HG02973 (cell line): ENCODE measurements around the gene PWWP2B.

Source experiments
- ATAC-seq: cut with Tn5 transposase; IDR thresholded peaks from one replicate; pipeline ENCODE4 v1.9.1; 2021; ENCODE audit warnings: moderate library complexity; ENCODE audit not compliant: unreplicated experiment

Gene PWWP2B

DNA sequence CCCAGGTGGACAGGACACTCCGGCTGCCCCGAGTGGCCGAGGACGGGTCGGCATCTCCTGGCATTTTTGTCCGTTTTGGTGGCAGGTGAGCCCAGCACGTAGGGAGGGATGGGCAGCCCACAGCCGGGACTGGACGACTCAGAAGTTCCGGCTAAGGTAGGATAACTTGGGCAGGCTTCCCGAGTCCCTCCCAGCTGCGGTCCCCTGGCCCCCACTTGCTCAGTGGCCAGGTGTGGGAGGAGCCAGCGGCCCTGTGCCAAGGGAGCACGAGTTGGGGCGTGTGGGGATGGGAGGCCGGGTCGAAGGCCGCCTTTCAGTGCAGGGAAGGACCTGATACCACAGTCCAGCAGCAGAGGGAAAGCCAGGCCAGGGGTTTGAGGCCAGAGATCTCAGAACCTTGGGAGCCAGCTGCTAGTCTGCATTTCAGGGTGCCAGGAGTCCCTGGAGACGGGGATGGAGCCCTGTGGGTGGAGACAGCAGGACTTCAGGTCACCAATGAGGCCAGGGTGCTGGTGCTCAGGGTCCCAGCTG lies 58.5 kb downstream of the PWWP2B start:
- no peak for ATAC-seq

DNA sequence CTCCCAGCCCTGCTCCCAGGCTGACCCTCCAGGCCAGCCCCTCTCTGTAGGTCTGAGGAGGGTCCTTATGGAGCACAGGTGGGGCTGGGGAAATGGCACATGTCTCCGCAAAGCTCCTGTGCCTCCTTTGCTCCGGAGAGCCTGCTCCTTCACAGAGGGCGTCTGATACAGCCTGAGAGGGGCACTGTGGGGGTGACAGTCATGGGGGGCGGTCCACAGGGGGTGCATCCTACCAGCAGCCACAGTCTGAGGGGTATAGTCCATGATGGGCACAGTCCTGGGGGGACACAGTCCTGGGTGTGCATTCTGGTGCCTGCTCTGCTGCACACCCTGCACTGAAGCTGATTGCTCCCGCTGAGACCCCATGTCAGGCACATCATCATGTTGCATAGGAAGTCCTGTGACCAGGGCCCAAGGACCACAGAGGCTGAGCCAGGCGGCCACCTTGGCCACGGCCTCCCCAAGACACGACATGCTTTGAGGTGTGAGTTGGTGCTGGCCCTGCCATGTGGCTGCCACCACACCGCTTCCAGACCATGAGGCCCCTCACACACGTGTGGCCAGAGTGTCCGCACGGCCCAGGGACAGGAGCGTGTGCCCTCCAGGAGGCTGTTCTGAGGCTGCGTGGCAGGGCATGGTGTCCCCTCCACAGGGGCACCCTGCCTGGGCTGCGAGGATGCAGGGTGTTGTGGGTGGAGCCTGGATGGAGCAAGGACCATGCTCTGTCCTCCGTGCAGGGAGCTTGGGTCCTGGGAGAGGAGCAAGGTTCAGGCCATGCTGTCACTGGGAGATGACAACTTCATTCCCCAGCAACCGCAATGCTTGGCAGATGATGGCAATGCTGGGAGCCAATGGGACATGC lies 59.2 kb downstream of the PWWP2B start:
- no peak for ATAC-seq

DNA sequence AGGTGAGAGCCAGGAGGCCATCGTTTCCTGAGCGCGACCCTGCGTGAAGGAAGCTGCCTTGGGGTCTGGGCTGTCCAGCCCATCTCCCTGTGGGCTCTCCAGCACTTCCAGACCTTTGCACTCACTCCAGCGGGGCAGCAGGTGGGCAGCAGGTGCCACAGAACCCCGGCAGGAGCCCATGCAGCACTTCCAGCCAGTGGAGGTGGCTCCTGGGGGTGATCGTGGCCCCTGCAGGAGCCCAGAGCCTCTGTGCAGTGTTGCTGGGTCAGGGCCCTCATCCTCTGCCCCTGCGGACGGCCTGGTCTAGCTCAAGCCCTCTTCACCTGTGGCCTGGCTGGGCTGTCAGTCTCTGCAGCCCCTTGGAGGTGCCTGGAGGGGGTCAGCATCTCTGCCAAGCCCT lies 59.9 kb downstream of the PWWP2B start:
- ATAC-seq, result no peak

DNA sequence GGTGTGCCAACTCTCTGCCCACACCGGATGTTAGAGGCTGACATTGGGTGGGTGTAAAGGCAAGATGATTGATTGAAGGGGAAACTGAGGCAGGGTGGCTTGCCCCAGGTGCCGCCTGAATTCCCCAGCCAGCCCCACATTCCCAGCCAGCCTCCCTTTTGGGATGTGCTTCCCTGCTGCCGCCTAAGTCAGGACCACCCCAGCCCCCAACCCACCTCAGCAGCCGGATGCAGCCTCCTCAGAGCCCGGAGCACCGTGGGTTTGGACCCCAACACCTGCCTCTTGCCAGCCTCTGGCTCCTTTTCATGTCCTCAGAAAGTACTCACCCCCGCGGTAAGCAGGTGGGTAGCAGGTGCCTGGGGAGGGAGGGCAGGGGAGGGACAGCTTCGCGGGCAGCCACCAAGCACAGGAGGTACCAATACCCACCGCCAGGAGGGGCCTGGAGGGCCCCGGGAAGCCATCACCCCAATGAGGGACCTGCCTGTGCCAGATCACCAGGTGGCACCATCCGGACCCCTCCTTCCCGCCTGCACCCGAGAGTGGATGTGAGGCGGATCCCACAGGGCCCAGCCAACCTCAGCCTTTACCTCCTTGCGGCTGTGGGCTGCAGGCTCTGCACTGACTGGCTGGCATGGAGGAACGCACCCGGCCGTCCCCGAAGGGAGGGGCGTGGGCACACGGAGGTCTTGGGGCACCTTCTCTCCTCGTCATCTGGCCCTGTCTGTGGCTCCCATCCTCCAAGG lies 60.5 kb downstream of the PWWP2B start:
- ATAC-seq, result no peak

DNA sequence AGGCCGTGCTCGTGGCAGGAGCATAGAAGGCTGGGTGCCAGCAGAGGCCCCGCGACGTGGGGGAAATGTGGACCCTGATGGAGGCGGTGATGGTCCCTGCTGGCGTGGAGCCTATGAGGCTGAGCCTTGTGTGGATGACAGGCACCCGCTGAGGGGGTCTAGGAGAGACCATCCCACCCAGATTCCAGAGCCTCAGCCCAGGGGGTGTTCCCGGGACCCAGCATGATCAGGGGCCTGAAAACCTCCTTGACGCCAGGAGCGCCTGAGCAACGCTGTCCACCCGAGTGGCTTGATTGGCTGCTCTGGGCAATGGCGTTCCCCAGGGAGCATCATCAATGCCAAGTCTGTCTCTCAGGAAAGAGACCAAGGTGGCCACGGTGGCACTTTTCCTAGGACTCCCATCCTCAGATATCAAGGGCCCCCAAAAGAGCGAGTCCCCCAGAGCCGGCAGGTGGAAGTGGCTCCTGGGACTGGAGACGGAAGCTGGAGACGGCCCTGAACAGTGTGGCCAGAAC lies 61.1 kb downstream of the PWWP2B start:
- no peak for ATAC-seq

DNA sequence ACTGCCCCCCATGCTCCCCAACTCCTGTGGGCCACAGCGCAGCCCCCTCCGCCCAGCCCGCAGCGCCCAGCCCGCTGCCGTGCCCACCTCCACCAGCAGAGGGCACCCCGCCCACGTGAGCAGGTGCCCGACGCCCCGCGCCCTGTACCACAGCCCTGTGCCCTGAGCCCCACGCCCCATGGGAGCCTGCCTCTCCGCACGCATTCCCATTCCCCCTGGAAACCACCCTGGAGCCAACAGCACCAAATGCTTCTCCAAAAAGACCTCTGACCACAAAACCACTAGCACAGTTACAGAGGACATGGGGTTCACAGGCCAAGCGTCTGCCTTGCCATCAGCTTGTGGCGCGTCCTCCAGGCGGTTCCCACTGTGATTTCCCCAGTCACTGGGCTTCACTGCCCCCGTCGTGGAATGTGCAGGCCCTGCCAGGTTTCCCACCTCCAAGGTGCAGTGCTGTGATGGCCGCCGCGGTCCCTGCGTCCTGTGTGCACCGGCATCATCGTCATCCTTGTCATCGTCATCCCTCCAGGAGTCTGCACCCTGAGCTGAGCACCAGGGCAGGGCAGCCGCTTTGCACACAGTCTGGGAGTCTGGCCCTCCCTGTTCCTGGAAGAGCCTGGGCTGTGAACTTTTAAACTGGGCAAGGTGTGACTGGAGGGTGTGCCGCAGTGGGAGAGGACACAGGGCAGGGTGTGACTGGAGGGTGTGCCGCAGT lies 61.7 kb downstream of the PWWP2B start:
- ATAC-seq, result no peak

DNA sequence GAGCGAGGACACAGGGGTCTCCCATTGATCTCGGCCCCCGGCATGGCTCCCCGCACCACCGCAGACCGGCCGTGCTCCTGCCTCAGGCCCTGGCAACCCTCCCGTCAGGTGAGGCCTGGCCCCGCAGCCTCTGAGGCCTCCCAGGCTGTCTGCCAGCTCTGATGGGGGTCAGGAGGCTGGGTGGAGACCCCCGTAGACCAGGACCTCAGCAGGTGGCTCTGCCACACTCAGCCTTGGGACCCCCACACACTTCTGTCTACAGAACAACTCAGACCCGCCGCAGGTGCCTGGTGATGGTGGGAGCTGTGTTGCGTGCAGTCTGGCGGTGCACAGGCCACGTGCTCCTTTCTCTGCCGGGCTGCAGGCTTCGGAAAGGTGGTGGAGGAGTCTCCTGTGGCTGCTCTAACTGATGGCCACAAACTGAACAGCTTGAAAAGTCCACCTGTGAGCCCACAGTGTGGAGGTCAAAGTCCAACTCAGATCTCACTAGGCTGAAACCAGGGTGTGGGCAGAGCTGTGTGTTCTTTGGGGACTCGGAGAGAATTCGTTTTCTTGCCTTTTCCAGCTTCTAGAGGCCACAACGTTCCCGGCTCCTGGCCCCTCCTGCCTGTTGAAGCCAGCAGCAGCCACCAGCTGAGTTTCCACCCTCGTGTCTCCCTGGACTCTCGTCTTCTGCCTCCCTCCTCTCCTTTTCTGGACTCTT lies 62.5 kb downstream of the PWWP2B start:
- no peak for ATAC-seq

DNA sequence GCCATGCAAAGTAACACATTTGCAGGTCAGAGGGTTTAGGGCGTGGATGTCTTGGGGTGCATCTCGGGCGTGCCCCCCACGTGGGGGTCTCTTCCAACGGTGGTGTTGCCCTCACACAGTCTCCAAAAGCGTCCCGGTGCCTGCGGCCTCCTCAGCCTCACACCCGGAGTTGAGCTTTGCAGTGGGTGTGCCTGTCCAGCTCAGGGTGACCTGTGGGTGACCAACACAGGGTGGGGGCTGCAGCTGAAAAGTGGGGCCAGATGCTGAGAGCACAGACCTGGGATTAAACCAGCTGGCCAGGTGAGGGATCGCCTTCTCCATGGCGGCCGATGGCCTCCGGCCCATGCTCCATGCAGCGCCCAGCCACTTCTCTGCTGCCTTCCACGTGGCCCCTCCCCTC lies 63.1 kb downstream of the PWWP2B start:
- no peak for ATAC-seq

DNA sequence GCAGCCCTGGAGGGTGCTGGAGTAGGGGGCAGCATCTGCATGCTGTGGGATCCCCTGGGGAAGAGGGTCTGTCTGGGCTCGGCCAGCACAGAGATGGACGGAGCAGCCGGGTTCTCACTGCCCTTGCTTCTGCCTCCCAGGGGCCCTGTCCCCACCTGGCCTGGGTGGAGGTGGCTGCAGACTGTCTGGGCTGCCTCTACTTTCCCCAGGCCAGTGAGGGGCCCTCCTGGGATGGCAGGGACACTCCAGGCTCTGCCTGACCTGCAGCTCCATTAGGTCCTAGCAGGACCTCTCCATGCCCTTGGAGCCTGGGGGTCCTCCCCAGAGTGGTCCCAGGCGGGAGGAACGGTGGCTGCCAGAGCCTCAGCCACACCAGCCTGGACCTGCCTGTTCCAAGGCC lies 63.7 kb downstream of the PWWP2B start:
- no peak for ATAC-seq

DNA sequence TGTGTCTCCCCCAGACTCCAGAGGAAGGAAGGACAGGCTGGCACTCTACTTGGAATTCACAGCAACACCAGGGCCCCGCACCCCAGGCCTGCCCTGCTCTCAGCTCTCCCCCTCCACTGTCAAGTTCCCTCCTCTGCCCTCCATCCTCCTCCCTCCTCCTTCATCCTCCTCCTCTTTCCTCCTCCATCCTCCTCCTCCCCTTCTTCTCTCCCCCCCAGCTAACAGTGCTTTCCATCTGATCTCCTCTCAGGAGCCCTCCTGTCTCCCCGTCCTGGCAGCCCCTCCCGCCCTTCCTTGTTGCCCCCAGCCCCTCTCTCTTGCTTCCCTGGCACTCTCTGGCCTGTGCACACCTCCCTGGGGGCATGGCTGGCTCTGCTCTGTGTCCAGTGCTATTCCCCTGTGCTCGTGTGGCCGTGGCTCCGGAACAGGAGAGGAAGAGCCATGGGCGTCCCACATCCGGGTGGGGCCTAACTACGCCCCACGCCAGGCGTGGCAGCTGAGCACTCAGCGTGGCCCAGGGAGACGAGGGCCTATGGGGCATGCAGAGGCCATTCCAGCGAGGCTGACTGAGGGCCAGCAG lies 64.2 kb downstream of the PWWP2B start:
- no peak for ATAC-seq

DNA sequence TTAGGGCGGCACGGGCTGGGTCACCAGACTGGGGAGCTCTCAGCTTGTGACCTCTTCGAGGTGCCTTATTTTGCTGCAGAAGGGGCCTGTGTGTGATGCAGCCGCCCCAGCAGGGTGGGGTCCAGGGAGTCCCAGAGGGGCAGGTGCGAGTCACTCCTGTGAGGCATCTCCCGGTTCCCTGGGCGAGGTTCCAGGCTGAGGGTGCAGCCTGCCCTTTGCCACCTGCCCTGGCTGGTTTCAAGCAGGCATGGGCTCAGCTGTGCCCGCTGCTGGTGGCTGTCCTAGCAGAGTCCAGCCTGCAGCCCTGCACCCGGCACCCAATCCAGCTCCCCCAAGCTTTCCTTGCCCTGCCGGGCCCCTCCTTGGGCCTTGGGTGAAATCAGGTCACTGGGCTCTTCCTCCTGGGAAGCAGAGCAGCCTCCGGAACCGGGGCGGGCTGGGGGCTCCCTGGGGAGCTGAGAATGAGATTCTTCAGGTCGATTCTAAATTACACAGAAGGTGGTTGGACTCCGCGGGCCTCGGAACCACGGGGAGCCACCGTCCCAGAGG lies 64.8 kb downstream of the PWWP2B start:
- no peak for ATAC-seq

DNA sequence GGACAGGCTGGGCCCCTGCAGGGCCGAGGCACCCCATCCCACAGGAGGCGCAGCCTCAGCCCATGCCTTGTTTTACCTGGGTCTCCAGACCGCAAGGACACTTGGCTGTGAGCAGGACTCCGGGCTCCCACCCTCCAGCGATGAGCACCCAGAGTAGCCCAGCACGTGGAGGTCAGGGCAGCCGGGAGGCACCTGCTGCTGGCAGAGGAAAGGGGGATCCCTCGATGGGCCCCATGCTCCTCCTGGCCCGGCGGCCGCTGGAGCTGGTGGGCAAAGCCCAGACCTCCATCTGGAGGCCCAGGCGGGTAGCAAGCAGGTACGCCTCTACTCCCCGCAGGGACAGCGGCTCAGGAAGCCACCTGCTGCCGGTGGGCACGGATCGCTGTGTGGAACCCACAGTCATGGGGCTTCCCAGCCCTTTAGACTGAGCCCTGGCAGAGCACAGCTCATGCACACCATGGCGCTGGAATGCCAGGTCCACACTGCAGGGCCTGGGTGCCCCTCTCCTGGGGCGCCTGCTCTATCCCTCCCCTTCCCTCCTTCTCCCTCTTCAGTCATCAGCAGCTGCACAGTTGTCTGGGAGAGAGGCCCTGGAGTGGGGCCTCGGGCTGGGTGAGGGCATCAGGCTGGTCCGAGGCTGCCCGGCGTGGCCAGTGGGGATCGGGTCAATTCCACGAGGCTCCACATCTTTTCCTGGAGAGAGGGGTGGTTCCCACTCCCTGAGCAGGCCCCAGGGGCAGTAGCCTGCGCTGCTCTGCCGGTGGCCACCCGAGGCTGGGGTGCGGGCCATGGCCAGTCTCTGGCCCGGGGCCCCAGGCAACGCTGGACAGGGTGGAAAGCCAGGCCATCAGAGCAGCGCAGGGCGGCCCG lies 65.7 kb downstream of the PWWP2B start:
- ATAC-seq, result no peak

DNA sequence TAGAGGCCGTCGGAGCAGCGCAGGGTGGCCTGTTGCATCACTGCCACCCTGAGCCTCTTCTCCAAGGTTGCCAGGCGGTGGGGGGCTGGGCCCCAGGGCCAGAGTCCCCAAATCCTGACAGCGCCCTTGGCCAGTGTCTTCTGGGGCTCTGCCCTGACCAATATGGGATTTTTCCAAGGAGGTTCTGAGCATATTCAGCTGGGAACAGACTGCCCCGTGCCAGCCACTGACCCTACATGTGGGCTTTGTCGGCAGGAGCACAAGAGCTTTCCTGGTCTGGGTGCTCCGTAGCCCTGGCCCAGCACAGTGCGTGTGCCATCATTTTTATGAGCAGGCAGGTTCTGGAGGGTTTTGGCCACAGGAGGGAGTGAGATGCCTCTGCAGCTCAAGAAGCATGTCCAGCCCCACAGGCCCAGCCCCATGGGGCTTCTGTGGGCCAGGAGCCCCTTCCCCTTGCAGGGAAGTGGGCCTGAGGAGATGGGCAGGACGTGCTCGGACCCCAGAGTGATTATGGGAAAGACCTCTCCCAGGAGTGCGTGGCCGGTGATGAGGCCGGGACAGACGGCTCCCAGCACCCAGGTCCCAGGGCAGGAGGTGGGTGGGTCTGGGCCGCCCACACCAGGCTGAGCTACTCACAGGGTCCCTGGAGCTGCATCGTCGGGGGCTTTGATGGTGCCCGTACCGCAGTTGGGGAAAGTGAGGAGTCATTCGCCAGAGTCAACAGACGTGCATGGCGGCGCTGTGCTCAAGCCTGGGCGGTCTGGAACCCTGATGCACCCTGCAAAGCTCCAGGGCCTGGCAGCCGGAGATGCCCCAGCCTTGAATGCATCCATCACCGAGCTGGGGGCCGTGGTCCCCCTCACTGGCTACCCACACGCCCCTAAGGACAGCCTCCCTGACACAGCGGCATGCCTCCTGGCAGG lies 66.6 kb downstream of the PWWP2B start:
- ATAC-seq, result no peak

DNA sequence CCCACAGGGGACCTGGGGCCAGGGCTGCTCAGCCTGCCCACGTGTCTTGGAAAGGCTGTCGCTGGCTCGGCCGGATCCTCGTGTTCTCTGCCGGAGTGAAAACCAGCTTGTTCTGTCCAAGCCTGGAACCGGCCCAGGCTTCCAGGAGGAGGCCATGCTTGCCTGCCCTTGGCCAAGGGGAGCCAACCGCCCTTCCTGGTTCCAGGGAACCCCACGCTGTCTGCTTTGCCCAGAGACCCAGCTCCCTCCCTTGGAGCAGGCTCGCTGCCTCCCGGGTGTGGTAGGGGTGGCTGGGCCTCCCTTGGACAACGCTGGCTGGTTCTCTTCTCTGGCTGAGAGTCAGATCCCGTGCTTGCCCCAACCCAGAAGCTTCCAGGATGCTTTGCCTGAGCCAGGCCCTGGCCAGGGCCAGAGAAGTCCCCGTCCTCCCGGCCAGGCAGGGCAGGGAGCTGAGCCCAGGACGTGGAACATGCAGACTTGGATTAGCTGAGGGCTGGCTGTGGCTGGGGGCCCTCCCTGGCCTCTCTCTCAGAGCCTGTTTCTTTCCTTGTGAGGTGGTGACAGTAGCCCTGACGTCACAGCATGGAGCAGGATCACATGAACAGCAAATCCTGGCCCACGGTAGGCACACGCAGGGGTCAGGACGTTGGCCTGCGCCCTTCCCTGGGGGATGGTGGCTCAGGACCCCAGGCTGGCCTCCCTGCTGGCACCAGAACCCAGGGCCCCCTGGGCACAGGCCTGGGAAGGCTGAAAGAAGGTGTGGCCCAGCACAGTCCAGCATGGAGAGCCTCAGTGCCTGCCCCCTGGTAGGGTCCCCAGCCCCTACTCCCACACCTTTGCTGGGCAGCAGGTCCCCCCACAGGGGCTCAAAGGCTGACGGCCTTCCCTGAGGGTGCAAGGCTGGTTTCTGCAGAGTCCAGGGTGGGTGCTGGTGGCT lies 67.5 kb downstream of the PWWP2B start:
- no peak for ATAC-seq

DNA sequence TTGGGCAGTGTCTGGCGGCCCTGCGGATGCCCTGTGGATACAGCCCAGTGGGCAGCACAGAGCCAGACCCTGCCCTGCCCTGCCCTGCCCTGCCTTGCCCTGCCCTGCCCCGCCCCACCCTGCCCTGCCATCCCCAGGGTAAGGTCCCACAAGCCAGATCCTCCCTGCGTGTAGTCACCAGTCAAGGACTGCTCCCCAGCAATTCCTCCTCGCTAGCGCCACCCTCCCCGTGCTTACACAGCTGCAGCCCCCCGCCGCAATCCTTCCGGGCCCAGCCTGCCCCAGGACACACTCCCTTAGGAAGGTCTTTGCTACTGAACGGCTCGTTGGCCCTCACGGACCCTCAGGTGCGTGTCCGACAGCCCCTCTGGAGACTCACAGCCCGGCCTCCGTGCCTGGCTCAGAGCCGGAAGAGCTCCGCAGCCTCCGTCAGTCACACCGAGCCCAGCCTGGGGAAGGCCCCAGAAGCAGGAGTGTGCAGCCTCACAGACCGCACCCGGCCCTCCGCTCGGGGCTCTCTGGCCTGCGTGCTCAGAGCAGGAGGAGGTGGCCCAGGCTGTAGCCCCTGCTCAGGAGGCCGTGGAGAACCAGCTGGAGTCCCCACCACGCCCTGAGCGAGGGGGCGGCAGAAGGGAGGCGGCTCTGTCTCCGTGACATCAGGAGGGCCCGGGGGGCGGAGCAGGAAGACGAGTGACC lies 68.3 kb downstream of the PWWP2B start:
- ATAC-seq, result no peak

DNA sequence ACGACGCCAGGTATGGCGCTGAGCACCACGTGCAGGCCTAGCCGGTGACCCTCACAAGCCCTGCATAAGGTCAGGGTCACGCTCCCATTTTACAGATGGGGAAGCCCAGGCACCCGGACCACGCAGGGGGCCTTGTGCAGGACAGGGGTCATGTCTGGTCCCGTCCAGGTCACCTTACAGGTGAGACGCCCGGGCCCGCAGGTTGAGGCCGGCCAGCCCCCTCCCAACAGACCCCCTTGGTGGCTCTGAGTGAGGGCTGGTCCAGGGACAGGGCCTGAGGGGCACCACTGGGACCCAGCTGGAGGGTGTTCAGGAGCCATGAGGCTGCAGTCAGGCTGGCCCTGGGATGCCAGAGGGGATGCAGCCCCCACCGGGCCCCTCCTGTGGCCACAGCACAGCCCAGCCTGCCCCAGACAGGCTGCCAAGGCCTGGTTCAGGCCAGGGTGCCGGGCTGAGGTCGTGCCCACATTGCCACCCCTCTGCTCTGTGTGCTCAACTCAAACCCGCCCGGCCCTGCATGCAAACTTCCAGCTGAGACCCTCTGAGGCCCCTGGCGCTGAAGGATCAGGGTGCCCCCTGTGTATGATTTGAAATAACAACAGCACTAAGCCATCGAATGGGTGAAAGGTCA lies 69.0 kb downstream of the PWWP2B start:
- ATAC-seq, result no peak
